Tongue (tissue), 2 donors: ENCODE data around the gene GPR173. TPM values are rescaled to one million over a fixed set of nuclear protein-coding genes. Genes with fewer than 3 reads are reported as not detected.

ENCODE experiments used
- DNase-seq: peaks from one replicate; pipeline ENCODE4 v3.0.0-alpha.2; 2015
- total RNA-seq: library from RNA; depleted of rRNA; stranded (reverse); fragments of >200 nt; gene quantifications from one replicate; pipeline ENCODE4 v1.2.3, GENCODE V29; 2014

GPR173 gene
- total RNA-seq, 1 donor from 2014 or later = 3.1 TPM

DNA sequence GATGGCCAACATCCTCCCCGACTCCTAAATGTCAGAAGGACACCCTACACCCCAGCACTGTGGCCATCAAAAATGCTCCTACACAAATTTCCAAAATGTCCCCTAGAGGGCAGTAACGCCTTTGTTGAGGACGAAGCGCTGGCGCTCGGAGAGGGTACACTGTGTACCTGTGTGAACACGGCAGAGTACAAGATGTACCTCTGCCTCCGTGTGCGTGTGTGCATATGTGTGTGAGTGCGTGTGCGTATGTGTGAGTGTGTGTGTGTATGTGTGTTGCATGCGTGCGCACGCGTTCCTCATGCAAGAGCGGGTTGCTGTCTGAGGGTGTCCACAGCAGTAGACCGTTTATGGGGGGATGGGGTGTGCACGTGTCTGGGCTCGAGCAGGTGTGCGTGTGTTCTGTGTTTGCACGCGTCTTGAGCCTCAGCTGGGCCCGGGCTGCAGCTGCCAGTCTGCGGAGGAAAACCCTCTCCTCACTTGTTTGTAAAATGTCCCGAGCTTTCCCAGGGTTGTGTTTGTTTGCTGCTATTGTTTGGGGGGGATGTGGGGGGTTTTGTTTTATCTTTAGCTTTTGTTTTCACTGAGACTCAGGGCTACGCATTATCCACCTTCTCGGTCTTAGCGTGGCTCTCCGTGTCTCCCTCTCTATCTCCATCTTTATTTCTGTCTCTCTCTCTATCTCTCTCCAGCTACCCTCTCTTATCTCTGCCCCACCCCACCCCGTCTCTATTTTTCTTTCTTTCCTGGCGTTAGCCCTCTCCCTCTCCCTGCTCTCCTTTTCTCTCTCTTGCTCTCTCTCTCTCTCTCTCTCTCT lies 23.2 kb downstream of the GPR173 start:
- peak; percentile 82 for DNase-seq

DNA sequence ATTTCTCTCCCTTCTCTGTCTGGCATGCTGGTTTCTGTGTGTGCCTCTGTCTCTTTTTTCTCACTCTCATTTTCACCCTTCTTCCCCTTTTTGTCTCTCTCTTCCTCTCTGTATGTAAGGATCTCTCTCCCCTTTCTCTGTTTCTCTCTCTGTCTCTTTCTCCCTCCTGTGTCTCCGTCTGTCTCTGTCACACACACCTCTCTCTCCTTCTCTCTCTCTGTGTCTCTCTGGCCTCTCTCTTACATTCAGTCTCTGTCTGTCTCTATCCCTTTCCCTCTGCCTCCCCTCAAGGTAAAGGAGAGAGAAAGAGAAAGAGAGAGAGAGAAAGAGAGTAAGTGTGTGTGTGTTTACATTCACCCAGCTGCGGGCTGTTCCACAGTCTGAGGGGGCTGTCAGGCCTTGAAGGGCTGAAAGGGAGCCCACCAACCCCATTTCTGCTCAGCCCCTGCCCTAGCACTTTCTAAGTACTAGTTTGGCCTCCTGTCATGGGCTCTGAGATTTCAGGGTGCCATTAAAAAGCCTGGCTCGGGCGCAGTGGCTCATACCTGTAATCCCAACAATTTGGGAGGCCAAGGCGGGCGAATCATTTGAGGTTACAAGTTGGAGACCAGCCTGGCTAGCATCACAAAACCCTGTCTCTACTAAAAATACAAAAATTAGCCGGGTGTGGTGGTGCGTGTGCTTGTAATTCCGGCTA lies 24.0 kb downstream of the GPR173 start:
- no peak for DNase-seq

DNA sequence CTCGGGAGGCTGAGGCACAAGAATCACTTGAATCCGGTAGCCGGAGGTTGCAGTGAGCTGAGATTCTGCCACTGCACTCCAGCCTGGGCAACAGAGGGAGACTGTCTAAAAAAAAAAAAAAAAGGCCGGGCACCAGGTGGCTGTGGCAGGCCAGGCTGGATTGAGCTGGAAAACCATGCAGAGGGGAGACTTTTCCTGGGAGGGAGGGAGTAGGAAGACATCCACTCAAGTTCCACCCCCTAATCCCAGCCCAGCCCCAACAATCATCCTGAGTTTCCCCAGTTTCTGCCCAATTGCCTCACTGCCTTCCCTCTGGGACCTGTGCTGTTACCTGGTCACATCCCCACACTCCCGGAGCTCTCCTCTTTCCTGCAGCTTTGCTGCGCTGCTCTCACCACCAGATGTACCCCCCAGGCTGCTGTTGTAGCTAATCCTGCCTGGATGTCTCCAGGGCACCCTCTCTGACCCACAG lies 24.6 kb downstream of the GPR173 start:
- DNase-seq = no peak

DNA sequence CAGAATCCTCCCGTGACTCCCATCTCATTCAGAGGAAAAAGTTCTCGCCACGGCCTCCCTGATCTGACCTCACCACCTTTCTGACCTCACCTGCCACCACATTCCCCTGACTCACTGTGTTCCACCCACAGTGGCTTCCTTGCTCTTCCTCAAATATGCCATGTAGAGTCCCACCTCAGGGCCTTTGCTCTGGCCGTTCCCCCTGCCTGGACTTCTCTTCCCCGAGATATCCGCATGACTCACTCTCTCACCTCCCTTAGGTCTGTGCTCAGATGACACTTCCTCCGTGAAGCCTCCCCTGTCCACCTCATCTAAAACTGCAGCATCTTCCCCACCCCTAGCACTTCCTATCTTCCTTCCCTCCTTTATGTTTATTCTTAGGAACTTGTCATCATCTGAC lies 26.4 kb downstream of the GPR173 start:
- no peak for DNase-seq

DNA sequence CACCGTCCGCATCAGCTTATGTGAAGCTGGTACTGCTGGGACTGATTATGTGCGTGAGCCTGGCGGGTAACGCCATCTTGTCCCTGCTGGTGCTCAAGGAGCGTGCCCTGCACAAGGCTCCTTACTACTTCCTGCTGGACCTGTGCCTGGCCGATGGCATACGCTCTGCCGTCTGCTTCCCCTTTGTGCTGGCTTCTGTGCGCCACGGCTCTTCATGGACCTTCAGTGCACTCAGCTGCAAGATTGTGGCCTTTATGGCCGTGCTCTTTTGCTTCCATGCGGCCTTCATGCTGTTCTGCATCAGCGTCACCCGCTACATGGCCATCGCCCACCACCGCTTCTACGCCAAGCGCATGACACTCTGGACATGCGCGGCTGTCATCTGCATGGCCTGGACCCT lies 28.1 kb downstream of the GPR173 start:
- no peak for DNase-seq

DNA sequence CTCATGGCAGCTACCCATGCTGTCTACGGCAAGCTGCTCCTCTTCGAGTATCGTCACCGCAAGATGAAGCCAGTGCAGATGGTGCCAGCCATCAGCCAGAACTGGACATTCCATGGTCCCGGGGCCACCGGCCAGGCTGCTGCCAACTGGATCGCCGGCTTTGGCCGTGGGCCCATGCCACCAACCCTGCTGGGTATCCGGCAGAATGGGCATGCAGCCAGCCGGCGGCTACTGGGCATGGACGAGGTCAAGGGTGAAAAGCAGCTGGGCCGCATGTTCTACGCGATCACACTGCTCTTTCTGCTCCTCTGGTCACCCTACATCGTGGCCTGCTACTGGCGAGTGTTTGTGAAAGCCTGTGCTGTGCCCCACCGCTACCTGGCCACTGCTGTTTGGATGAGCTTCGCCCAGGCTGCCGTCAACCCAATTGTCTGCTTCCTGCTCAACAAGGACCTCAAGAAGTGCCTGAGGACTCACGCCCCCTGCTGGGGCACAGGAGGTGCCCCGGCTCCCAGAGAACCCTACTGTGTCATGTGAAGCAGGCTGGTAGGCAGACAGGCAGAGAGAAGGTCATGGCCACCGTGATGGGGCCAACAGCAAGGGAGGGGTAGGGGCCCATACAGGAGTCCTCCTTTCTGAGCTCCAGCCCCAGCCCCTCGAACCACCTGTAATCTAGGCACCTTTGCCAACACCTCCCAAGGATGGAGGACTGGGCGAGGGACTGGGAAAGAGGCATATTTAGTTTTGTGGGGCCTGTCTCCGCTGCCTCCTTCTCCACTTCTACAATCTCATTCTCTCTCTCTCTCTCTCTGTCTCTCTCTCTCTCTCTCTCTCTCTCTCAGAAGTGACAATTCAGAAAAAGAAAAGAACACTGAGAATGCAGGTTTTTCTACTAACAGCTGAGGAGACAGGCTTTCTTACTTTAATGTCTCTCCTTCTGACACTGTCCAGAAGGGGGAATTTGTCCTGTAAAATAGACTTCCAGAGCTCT lies 28.9 kb downstream of the GPR173 start:
- no peak for DNase-seq

DNA sequence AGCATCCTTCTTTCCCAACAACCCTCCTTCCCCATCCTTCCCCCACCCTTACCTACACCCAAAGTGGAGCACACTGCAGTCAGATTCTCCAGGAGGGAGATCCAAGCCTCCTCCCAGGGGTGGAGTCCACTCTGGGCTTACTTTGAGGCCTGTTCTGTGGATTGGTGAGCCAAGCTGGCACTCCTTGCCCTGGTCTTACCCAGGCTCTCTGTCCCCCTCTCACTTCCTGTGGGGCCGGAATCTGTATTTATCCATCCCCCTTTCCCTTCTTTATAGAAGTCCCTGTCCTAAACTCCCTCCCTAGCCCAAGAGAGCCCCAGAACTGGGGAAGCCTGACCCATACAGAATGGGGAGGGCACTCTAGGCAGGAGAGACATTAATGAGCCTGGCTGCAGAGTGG lies 30.4 kb downstream of the GPR173 start:
- DNase-seq = no peak

DNA sequence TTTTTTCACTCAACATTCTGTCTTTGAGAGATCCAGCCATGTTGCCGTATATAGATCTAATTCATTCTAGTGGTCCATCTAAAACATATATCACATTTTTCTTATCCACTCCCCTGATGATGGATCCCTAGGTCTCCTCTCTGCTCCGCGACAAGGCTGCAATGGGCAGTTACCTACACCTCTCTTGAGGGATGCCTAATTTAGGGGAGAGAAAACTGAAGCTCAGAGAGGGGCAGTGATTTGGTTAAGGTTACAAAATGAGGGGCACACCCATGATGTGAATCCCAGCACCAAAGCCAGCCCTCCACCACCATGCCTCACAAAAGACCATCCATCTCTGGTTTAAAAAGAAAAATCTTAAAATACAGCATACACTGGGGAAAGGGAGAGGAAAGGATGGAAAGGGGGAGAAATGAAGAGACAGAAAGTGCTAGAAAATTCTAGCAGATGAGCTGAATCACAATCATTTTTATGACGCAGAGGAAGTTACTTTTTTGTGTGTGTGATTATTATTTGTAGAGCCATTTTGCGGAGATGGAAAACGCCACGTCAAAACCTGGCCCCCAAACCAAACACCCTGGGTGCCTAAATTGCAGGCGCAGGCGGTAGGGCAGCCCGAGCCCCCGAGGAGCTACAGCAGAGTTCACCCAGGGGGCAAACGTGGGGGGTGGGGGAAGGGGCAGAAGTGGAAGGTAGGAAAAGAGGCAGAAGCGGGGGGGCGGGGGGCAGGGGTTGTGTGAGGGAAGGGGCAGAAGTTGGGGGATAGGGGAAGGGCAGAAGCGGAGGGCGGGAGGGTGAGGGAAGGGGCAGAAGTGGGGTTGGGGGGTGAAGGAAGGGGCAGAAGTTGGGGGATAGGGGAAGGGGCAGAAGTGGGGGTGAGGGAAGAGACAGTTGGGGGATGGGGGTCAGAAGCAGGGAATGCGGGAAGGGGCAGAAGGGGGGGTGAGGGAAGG lies 32.3 kb downstream of the GPR173 start:
- no peak for DNase-seq

DNA sequence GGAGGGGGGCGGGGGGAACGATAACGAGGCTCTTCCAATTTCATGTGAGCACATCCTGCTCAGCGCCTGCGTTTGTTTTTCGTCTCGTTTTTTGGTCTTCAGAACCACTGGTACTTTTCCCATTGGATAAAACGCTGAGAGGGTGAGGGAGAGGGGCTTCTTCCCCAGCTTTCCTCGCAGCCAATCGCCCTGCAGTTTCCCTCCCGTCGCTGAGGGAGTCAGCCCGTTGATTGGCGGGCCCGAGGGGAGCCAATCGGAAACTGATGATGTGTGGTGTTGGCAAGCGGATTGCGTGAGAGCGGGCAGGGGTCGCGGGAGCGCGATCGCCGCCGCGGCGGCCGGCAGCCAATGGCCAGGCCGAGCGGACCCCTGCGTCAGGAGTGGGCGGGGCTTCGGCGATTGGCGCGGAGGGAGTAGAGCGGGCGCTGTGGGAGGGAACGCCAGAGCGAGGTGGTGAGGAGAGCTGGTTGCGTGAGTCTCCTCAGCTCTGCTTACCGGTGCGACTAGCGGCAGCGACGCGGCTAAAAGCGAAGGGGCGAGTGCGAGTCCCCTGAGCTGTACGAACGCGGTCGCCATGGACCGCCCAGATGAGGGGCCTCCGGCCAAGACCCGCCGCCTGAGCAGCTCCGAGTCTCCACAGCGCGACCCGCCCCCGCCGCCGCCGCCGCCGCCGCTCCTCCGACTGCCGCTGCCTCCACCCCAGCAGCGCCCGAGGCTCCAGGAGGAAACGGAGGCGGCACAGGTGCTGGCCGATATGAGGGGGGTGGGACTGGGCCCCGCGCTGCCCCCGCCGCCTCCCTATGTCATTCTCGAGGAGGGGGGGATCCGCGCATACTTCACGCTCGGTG lies 33.6 kb downstream of the GPR173 start, which contains the start of gene TSPYL2:
TSS of gene TSPYL2 (plus strand) at position 443 of the 848 bp plus-strand sequence. CDS start at position 575, 132 bp downstream.
- peak; percentile 97 for DNase-seq

DNA sequence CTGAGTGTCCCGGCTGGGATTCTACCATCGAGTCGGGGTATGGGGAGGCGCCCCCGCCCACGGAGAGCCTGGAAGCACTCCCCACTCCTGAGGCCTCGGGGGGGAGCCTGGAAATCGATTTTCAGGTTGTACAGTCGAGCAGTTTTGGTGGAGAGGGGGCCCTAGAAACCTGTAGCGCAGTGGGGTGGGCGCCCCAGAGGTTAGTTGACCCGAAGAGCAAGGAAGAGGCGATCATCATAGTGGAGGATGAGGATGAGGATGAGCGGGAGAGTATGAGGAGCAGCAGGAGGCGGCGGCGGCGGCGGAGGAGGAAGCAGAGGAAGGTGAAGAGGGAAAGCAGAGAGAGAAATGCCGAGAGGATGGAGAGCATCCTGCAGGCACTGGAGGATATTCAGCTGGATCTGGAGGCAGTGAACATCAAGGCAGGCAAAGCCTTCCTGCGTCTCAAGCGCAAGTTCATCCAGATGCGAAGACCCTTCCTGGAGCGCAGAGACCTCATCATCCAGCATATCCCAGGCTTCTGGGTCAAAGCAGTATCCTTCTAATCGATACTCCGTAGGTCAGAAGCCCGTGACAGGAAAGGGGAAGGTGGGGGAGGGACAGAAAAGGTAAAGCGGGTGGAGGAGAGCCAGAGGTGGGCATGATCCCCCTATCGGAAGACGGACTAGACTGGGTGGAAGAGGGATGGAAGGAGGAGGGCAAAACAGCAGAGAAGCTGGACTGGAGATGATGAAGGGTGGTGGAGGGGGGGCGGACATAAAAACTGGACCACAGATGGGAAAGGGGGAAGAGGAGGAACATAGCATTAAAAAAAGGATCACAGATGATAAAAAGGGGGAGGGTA lies 34.4 kb downstream of the GPR173 start:
- DNase-seq = no peak

DNA sequence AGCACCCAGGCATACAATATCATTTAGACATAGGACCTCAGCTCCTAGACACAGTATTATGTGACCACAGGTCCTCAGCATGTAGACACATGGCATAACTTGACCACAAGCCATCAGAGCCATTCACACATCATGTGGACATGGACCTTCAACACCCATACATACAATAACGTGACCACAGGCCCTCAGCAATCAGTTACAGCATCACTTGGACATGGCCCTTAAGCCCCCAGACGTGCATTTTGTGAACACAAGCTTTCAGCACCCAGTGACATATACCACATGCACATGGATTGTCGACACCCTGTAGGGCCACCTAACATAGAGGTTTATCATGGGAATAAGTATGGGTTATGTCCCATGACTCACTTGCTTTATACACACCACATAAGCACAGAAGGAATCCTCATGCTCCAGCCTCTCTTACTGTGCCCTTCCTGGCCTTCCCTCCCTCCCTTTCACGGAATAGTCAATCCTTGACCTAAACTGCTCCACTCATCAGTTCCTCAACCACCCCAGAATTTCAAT lies 35.5 kb downstream of the GPR173 start:
- no peak for DNase-seq

DNA sequence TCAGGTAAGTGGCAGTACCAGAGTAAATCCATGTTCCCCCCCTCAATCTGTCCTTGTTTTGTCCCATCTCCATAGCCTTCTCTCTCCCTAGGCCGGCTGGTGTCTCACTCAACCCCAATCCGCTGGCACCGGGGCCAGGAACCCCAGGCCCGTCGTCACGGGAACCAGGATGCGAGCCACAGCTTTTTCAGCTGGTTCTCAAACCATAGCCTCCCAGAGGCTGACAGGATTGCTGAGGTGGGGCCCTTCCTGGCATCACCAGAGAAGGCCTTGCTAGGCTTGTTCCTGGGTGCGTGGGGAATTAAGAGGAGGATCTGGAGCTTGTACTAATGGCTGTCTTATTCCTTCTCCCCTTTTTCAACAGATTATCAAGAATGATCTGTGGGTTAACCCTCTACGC lies 36.3 kb downstream of the GPR173 start:
- no peak for DNase-seq

DNA sequence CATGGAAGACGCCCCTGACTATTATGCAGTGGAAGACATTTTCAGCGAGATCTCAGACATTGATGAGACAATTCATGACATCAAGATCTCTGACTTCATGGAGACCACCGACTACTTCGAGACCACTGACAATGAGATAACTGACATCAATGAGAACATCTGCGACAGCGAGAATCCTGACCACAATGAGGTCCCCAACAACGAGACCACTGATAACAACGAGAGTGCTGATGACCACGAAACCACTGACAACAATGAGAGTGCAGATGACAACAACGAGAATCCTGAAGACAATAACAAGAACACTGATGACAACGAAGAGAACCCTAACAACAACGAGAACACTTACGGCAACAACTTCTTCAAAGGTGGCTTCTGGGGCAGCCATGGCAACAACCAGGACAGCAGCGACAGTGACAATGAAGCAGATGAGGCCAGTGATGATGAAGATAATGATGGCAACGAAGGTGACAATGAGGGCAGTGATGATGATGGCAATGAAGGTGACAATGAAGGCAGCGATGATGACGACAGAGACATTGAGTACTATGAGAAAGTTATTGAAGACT lies 37.2 kb downstream of the GPR173 start:
- no peak for DNase-seq

DNA sequence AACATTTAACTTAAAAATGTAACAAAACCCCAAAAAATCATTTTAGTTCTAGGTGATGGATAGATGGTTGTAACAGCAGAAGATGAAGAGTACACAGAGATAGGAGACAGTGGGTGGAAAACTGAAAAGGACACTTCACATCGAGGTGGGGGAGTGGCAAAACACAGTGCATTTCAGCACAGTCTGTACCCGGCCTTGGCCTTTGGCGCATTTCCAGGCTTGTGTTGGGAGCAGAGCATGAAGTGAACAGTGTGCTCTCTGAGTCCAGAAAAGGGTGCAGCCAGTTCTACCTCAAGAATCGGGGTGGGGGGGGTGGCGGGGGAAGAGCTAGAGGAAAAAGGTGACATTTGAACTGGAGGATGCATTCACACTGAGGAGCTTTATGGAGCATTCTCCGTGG lies 37.9 kb downstream of the GPR173 start:
- DNase-seq = no peak

DNA sequence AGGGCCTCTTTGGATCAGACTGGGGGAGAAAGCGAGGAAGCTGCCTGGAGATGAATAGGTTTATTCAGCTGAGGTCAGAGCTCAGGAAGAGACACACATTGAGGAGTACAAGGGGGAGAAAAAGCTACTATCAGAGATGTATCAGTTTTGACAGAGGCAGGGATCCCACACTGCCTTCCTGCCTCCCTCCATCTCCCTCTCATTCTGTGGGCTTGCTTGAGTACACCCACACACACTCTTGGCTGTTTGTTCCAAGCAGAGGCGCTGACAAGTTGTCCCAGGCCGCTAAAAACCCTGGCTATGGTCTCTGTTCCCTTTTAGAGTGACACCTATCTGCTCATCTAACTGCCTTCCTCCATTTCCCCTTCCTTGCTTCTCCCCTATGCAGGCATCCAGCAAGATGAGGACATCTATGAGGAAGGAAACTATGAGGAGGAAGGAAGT lies 38.8 kb downstream of the GPR173 start:
- DNase-seq = no peak

DNA sequence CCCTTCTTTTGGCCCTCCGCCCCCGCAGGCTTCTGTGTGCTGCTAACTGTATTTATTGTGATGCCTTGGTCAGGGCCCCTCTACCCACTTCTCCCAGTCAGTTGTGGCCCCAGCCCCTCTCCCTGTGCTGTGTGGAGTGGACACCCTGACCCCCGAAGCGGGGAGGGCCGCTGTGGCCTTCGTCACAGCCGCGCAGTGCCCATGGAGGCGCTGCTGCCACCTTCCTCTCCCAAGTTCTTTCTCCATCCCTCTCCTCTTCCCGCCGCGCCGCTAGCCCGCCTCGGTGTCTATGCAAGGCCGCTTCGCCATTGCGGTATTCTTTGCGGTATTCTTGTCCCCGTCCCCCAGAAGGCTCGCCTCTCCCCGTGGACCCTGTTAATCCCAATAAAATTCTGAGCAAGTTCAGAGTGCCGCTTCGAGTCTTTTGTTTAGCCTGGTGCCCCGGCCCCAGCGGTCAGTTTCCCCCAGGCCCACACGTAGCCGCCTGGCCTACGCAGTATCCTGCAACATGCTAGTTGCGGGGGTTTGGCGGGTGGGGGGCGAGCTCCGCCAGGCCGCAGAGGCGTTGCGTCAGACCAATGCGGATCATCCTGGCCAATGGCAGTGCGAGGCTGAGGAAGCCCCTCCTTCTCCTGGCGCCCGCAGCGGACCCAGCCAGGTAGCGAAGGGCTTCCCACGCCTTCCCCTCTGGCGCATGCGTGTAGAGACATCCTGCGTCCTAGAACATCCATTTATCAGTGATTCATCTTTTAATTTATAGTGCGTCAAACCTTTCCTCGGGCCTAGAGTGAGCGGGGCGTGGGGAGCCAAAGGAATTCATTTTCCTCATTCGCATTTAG lies 39.8 kb downstream of the GPR173 start:
- DNase-seq = peak; percentile 90

DNA sequence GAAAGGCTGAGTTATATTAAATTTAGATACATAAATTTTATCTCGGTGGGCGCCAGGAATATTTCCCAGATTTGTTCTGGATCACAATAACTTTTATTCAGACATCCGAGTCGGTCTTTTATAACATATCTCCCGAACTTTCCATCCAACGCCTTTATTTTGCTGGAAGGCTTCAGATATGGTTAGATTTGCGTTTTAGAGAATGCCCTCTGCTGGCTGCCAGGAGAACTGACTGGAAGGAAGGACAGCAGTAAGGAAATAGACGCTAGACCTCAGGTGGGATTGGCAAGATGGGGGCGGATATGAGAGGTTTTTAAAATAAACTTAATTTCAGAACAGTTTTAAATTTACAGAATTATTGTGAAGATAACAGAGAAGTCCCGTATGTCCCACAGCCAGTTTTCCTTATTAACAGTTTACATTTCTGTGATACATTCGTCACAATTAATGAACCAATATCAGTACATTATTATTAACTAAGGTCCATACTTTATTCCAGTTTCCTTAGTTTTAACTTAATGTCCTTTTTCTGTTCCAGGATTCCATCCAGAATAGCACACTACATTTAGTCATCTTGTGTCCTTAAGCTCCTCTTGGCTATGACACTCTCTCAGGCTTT lies 40.7 kb downstream of the GPR173 start:
- DNase-seq = peak; percentile 75
